Mesendoderm (in vitro differentiated cells): ENCODE measurements around the gene SLA2.
"Not testable (repeated sequence)": the region's sequence is repeated elsewhere in the genome, so short reads cannot be mapped to it uniquely, and the experiment has no call there.

Experiments
- DNase-seq: peaks from one replicate; pipeline ENCODE4 v3.0.0; 2013
- H2AK5ac ChIP-seq: 2 replicates; pipeline ENCODE4 v1.6.1; 2013; ENCODE audit warnings: low read length, inconsistent platforms
- H2BK120ac ChIP-seq: 2 replicates; pipeline ENCODE4 v1.6.1; 2013; ENCODE audit warnings: low read depth, mild to moderate bottlenecking, low read length, moderate library complexity, mixed read lengths
- H2BK15ac ChIP-seq: replicated peaks from 2 replicates; pipeline ENCODE4 v1.6.1; 2013; ENCODE audit warnings: low read depth, mild to moderate bottlenecking, moderate library complexity
- H2BK5ac ChIP-seq: 2 replicates; pipeline ENCODE4 v1.6.1; 2013; ENCODE audit warnings: low read length, inconsistent platforms
- H3K18ac ChIP-seq: 2 replicates; pipeline ENCODE4 v1.6.1; 2013; ENCODE audit warnings: mild to moderate bottlenecking, low read length, mixed read lengths
- H3K23ac ChIP-seq: one replicate; pipeline ENCODE4 v1.6.1; 2013; ENCODE audit warnings: low read length
- H3K27ac ChIP-seq: 2 replicates; pipeline ENCODE4 v1.5.1; 2013; ENCODE audit warnings: low read depth, mild to moderate bottlenecking, inconsistent platforms, low read length, moderate library complexity
- H3K27me3 ChIP-seq: 2 replicates; pipeline ENCODE4 v1.6.1; 2013; ENCODE audit warnings: low read length, control low read depth, mild to moderate bottlenecking, inconsistent platforms; ENCODE audit not compliant: insufficient read depth, poor library complexity
- H3K36me3 ChIP-seq: 2 replicates; pipeline ENCODE4 v1.6.1; 2013; ENCODE audit warnings: low read length, inconsistent platforms; ENCODE audit not compliant: control insufficient read depth, insufficient read depth
- H3K4ac ChIP-seq: one replicate; pipeline ENCODE4 v1.6.1; 2013; ENCODE audit warnings: low read depth, mild to moderate bottlenecking, low read length, moderate library complexity
- H3K4me1 ChIP-seq: 2 replicates; pipeline ENCODE4 v1.6.1; 2013; ENCODE audit warnings: low read depth, low read length, inconsistent platforms; ENCODE audit not compliant: control insufficient read depth
- H3K4me2 ChIP-seq: 2 replicates; pipeline ENCODE4 v1.6.1; 2013; ENCODE audit warnings: low read length
- H3K4me3 ChIP-seq: 2 replicates; pipeline ENCODE4 v1.5.1; 2013; ENCODE audit warnings: mild to moderate bottlenecking, low read length
- H3K56ac ChIP-seq: one replicate; pipeline ENCODE4 v1.6.1; 2013; ENCODE audit warnings: low read length
- H3K79me1 ChIP-seq: 2 replicates; pipeline ENCODE4 v1.6.1; 2013; ENCODE audit warnings: low read length, inconsistent platforms
- H3K79me2 ChIP-seq: 2 replicates; pipeline ENCODE4 v1.6.1; 2013; ENCODE audit warnings: mild to moderate bottlenecking, low read length; ENCODE audit not compliant: control insufficient read depth, insufficient read depth
- H3K9ac ChIP-seq: 2 replicates; pipeline ENCODE4 v1.6.1; 2013; ENCODE audit warnings: low read length, inconsistent platforms
- H4K5ac ChIP-seq: one replicate; pipeline ENCODE4 v1.6.1; 2013; ENCODE audit warnings: low read length
- H4K8ac ChIP-seq: one replicate; pipeline ENCODE4 v1.6.1; 2013; ENCODE audit warnings: low read depth, mild to moderate bottlenecking, control low read depth, low read length, moderate library complexity
- WGBS: extraction: QIAGEN DNeasy Blood & Tissue Kit; methylation state at CpG from one replicate; pipeline ENCODE4 v1.1.7; 2013; ENCODE audit warnings: low lambda C conversion rate, missing lambda C conversion rate; ENCODE audit not compliant: insufficient coverage; ENCODE audit errors: extremely low coverage; 5-methylcytosine and 5-hydroxymethylcytosine counted together

The SLA2 gene

GRCh38 chr20:36569847-36570429 lies 76.1 kb downstream of the SLA2 start:
- H2BK15ac ChIP-seq, result no peak overlapping the region
- H3K56ac ChIP-seq, result peak overlapping the region; percentile 34
- no peak overlapping the region for H3K4ac ChIP-seq
- H3K23ac ChIP-seq, result no peak overlapping the region
- H3K36me3 ChIP-seq, result no peaks in the 10 kb centered on the region
- H3K79me2 ChIP-seq, result peaks cover 6% of the 10 kb centered on the region
- no peak overlapping the region for H2AK5ac ChIP-seq
- H4K5ac ChIP-seq, result no peak overlapping the region
- peak overlapping the region; percentile 61 for H3K18ac ChIP-seq
- H2BK120ac ChIP-seq, result no peak overlapping the region
- H3K4me2 ChIP-seq, result no peak overlapping the region
- no peak overlapping the region for H3K4me3 ChIP-seq
- no peak overlapping the region for H2BK5ac ChIP-seq
- H4K8ac ChIP-seq, result no peak overlapping the region
- DNase-seq, result peak; percentile 78
- H3K79me1 ChIP-seq, result no peaks in the 10 kb centered on the region
- H3K4me1 ChIP-seq, result peaks cover 7% of the 10 kb centered on the region
- H3K27me3 ChIP-seq, result no peaks in the 10 kb centered on the region
- no peak overlapping the region for H3K9ac ChIP-seq
- WGBS, result no CpG with 5 or more reads among the region's 7 CpGs
- H3K27ac ChIP-seq, result no peak overlapping the region

DNA sequence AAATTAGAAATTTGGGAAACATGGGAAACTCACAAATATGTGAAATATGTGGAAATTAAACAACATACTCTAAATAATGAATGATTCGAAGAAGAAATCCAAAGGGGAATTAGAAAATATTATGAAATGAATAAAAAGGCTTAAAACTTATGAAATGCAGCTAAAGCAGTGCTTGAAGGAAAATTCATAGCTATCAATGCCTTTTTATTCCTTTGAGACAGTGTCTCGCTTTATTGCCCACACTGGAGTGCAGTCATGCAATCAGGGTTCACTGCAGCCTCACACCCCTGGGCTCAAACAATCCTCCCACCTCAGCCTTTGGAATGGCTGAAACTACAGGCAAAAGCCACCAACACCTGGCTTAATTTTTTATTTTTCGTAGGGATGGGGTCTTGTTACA lies 80.5 kb downstream of the SLA2 start:
- Histone ChIP-seq H4K8ac (no peak overlapping the region), H3K27ac (no peak overlapping the region), H3K4ac (no peak overlapping the region), H3K4me2 (no peak overlapping the region), H2AK5ac (no peak overlapping the region), H3K18ac (no peak overlapping the region), H3K56ac (no peak overlapping the region), H3K79me2 (no peaks in the 10 kb centered on the region), H3K23ac (no peak overlapping the region), H2BK5ac (no peak overlapping the region), H2BK120ac (no peak overlapping the region), H2BK15ac (no peak overlapping the region), H3K36me3 (no peaks in the 10 kb centered on the region), H4K5ac (no peak overlapping the region), H3K9ac (no peak overlapping the region), H3K4me3 (no peak overlapping the region), H3K27me3 (no peaks in the 10 kb centered on the region), H3K4me1 (peaks cover 6% of the 10 kb centered on the region), H3K79me1 (no peaks in the 10 kb centered on the region)
- no CpG with 5 or more reads among the region's 3 CpGs for WGBS
- DNase-seq, result no peak

- H2BK5ac ChIP-seq, H3K36me3 ChIP-seq, H3K4me1 ChIP-seq, H3K18ac ChIP-seq, H2AK5ac ChIP-seq, H3K4ac ChIP-seq, H2BK120ac ChIP-seq, H3K23ac ChIP-seq, H3K79me1 ChIP-seq, H2BK15ac ChIP-seq, H4K5ac ChIP-seq, H3K4me2 ChIP-seq, H3K9ac ChIP-seq, H3K27me3 ChIP-seq, DNase-seq, H3K27ac ChIP-seq, H3K79me2 ChIP-seq, H3K4me3 ChIP-seq, H3K56ac ChIP-seq, H4K8ac ChIP-seq: not testable (repeated sequence)
- no CpG with 5 or more reads among the region's 6 CpGs for WGBS
Observed at GRCh38 chr20:36564726-36565121, 81.3 kb downstream of the SLA2 start.

DNA sequence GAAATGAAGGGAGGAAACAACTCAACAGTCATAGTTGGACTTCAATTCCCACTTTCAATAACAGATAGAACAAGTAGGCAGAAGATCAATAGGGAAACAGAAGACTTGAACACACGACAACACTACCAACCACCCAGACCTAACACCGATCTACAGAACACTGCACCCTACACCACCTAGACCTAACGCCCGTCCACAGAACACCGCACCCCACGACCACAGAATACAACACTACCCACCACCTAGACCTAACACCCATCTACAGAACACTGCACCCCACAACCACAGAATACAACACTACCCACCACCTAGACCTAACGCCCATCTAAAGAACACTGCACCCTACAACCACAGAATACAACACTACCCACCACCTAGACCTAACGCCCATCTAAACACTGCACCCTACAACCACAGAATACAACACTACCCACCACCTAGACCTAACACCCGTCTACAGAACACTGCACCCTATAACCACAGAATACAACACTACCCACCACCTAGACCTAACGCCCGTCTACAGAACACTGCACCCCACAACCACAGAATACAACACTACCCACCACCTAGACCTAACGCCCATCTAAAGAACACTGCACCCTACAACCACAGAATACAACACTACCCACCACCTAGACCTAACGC lies 81.8 kb downstream of the SLA2 start:
- H3K27me3 ChIP-seq, DNase-seq, H3K18ac ChIP-seq, H3K4me1 ChIP-seq, H2BK5ac ChIP-seq, H3K4ac ChIP-seq, H2BK120ac ChIP-seq, H3K27ac ChIP-seq, H3K9ac ChIP-seq, H3K56ac ChIP-seq, H3K79me2 ChIP-seq, H3K4me2 ChIP-seq, H4K8ac ChIP-seq, H3K36me3 ChIP-seq, H3K4me3 ChIP-seq, H4K5ac ChIP-seq, H3K23ac ChIP-seq, H2BK15ac ChIP-seq, H3K79me1 ChIP-seq, H2AK5ac ChIP-seq: not testable (repeated sequence)
- WGBS, result no CpG with 5 or more reads among the region's 13 CpGs

GRCh38 chr20:36563374-36563773 lies 82.6 kb downstream of the SLA2 start:
- no CpG with 5 or more reads among the region's 1 CpG for WGBS
- H4K5ac ChIP-seq, result no peak overlapping the region
- no peak overlapping the region for H3K4me3 ChIP-seq
- H3K27ac ChIP-seq, result no peak overlapping the region
- no peaks in the 10 kb centered on the region for H3K79me1 ChIP-seq
- DNase-seq, result no peak
- no peak overlapping the region for H3K9ac ChIP-seq
- H4K8ac ChIP-seq, result no peak overlapping the region
- no peaks in the 10 kb centered on the region for H3K36me3 ChIP-seq
- no peak overlapping the region for H2BK15ac ChIP-seq
- H3K27me3 ChIP-seq, result no peaks in the 10 kb centered on the region
- no peak overlapping the region for H2AK5ac ChIP-seq
- H3K4me1 ChIP-seq, result peaks cover 3% of the 10 kb centered on the region
- no peak overlapping the region for H3K56ac ChIP-seq
- H3K4me2 ChIP-seq, result no peak overlapping the region
- H3K18ac ChIP-seq, result no peak overlapping the region
- H3K4ac ChIP-seq, result no peak overlapping the region
- no peak overlapping the region for H2BK5ac ChIP-seq
- H3K23ac ChIP-seq, result no peak overlapping the region
- H2BK120ac ChIP-seq, result no peak overlapping the region
- H3K79me2 ChIP-seq, result no peaks in the 10 kb centered on the region

GRCh38 chr20:36562724-36563123 lies 83.3 kb downstream of the SLA2 start:
- no peak overlapping the region for H4K5ac ChIP-seq
- no peak overlapping the region for H3K27ac ChIP-seq
- no peak overlapping the region for H2BK120ac ChIP-seq
- H2BK5ac ChIP-seq, result no peak overlapping the region
- H4K8ac ChIP-seq, result no peak overlapping the region
- no peaks in the 10 kb centered on the region for H3K79me1 ChIP-seq
- no peak overlapping the region for H3K4me3 ChIP-seq
- H3K36me3 ChIP-seq, result no peaks in the 10 kb centered on the region
- WGBS, result no CpG with 5 or more reads among the region's 2 CpGs
- peak overlapping the region; percentile 62 for H3K56ac ChIP-seq
- no peak overlapping the region for H3K4ac ChIP-seq
- no peak overlapping the region for H3K4me2 ChIP-seq
- no peak overlapping the region for H3K18ac ChIP-seq
- H3K4me1 ChIP-seq, result peaks cover 3% of the 10 kb centered on the region
- no peak for DNase-seq
- H2AK5ac ChIP-seq, result no peak overlapping the region
- H2BK15ac ChIP-seq, result no peak overlapping the region
- H3K79me2 ChIP-seq, result no peaks in the 10 kb centered on the region
- no peaks in the 10 kb centered on the region for H3K27me3 ChIP-seq
- H3K9ac ChIP-seq, result no peak overlapping the region
- H3K23ac ChIP-seq, result no peak overlapping the region
